ENCODE data around the gene TMX4. TPM values are rescaled to one million over a fixed set of nuclear protein-coding genes. Genes with fewer than 3 reads are reported as not detected.

Gene TMX4
- total RNA-seq, 2 donors from 2014 or later, result 17.9 to 25.4 TPM

DNA sequence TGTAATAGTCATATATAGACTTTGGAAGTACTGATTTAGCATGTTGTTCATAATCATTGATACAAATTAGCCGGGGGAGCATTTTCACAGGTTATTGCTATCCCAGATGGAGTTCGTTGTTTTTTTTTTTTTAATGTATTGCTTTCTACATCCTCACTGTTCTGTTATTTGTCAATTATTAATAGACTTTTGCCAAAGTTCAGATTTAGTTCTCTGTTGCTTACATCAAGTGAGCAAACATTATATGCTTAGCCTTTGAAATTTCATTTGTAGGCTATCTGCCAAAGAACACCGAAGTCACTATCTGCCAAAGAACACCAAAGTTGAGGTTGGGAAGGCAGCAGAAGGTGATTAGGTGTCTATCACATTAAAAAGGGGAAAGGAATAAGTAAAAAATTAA, 79.2 kb downstream of the TMX4 start, which contains the start of gene HAO1:
HAO1 (minus strand) TSS at position 118 of the 400 bp plus-strand sequence; CDS start at position 82, 36 bp downstream.
- no peak within 1 kb of the TSS for H3K4me3 ChIP-seq
- no peaks in the 10 kb centered on the region for H3K36me3 ChIP-seq (replicated peaks in 1 of 2; ENCODE audit: insufficient read depth in 1 of 2, low read depth in 2 of 2)
- H3K27me3 ChIP-seq, result no peaks in the 10 kb centered on the region
- intact Hi-C loops (cut with DNase I), result no loop called here
- TF ChIP-seq, protein P1, sequence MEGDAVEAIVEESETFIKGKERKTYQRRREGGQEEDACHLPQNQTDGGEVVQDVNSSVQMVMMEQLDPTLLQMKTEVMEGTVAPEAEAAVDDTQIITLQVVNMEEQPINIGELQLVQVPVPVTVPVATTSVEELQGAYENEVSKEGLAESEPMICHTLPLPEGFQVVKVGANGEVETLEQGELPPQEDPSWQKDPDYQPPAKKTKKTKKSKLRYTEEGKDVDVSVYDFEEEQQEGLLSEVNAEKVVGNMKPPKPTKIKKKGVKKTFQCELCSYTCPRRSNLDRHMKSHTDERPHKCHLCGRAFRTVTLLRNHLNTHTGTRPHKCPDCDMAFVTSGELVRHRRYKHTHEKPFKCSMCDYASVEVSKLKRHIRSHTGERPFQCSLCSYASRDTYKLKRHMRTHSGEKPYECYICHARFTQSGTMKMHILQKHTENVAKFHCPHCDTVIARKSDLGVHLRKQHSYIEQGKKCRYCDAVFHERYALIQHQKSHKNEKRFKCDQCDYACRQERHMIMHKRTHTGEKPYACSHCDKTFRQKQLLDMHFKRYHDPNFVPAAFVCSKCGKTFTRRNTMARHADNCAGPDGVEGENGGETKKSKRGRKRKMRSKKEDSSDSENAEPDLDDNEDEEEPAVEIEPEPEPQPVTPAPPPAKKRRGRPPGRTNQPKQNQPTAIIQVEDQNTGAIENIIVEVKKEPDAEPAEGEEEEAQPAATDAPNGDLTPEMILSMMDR (IDR thresholded peaks at IDR 0.05), result no peak
- no peak for TF ChIP-seq POLR2A (IDR thresholded peaks at IDR 0.05)
- DNase-seq (peak in 2 of 4 donors; percentile 8 to 25), ATAC-seq (peak; percentile 52)
- peak within 1 kb of the TSS in 1 of 4 donors; percentile 28 for H3K27ac ChIP-seq
- no peaks in the 10 kb centered on the region for H3K9me3 ChIP-seq
- WGBS, 2 donors, result 16 to 23% methylated on average over 3 of the region's 3 CpGs
- peaks cover 15% of the 10 kb centered on the region for H3K4me1 ChIP-seq

DNA sequence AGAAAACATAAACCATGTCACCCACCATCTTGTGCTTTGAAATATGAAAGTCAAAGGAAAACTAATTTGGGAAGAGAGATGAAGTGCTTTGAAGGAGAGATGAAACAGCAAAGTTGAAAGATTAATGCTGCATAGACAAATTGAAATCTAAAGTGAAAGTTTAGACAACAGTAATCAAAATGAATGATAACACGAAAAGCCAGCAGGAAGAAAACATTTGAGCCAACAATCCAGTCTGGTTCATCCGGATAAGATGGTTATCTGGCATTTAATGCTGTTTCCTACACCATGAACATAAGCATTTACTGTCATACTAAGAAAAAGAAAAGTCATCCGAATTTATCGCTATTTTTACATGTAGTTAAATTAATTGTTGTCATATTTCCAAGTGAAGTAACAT, 79.9 kb downstream of the TMX4 start:
- 48 to 61% methylated on average over 4 of the region's 4 CpGs for WGBS, 2 donors
- Histone ChIP-seq H3K4me3 (no peak overlapping the region), H3K9me3 (no peaks in the 10 kb centered on the region), H3K4me1 (peaks cover 15% of the 10 kb centered on the region), H3K27me3 (no peaks in the 10 kb centered on the region), H3K36me3 (replicated peaks in 1 of 2; ENCODE audit: insufficient read depth in 1 of 2, low read depth in 2 of 2) (no peaks in the 10 kb centered on the region), H3K27ac (no peak overlapping the region)
- intact Hi-C loops (cut with DNase I), result no loop called here
- ATAC-seq (no peak), DNase-seq (no peak)
- TF ChIP-seq, protein P1 (IDR thresholded peaks at IDR 0.05), result no peak
- no peak for TF ChIP-seq POLR2A (IDR thresholded peaks at IDR 0.05)

DNA sequence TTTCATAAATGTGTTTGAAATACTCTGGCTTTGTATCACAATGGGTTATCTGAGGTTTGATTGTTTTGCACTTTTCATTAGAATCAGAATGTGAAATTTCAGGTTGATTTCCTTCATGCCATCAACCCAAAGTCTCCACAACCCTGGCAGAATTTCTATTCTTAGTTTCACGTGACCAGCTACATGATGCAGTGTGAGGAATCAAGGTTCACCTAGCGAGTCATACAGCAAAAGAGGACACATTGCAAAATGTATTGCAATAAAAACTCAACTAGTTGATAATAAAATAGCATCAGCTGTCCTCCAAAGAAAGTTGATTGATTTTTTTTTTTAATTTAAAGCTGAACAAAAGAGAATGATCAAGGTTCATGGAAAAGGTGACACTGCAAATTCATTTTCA, 81.5 kb downstream of the TMX4 start:
- H3K4me1 ChIP-seq, result peaks cover 15% of the 10 kb centered on the region
- H3K27me3 ChIP-seq, result no peaks in the 10 kb centered on the region
- no peak for TF ChIP-seq POLR2A (IDR thresholded peaks at IDR 0.05)
- intact Hi-C loops (cut with DNase I), result no loop called here
- H3K9me3 ChIP-seq, result no peaks in the 10 kb centered on the region
- ATAC-seq, result no peak
- no peak overlapping the region for H3K27ac ChIP-seq
- DNase-seq, result no peak
- H3K4me3 ChIP-seq, result no peak overlapping the region
- 84 to 92% methylated on average over 2 of the region's 2 CpGs for WGBS, 2 donors
- H3K36me3 ChIP-seq (replicated peaks in 1 of 2; ENCODE audit: insufficient read depth in 1 of 2, low read depth in 2 of 2), result no peaks in the 10 kb centered on the region

DNA sequence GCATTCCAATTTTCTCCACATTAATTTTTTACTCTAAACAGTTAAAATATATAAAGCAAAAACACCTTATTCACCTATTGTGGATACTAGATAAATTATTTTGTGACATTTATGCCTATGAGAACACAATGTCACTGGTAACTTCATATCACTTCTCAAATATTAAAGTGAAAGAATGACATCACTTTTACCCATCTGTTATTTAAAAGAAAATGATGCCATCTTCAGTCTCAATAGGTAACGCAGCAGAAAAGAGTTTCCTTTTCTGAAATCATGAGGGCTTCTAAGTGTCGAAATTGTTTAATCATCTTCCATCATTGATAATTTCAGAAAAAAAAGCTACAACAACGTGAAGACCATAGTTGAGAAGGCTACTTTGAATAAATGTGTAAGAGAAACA, 82.2 kb downstream of the TMX4 start:
- H3K36me3 ChIP-seq (replicated peaks in 1 of 2; ENCODE audit: insufficient read depth in 1 of 2, low read depth in 2 of 2), result no peaks in the 10 kb centered on the region
- ATAC-seq, result no peak

DNA sequence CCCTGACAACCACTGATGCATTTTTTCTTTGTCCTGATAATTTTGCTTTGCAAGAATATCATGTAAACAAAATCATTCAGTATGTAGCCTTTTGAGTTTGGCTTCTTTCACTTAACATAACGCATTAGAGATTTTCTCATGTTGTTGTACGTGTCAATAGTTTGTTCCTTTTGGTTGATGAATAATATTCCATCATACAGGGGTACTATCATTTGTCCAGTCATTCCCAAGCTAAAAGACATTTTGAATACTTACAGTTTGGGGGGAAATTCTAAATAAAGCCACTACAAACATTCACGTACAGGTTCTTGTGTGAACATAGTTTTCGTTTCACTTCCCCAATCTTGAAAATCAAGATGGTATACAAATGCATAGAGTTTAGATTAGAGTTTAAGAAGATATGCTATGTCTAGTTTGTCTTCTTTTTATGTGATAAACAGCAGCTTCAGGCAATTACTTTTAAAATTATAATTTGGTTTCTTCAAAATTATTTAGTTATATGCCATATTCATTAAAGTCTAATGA, 84.5 kb downstream of the TMX4 start:
- H3K9me3 ChIP-seq, result no peaks in the 10 kb centered on the region
- WGBS, 2 donors, result 69 to 76% methylated on average over 4 of the region's 4 CpGs
- no peaks in the 10 kb centered on the region for H3K27me3 ChIP-seq
- H3K27ac ChIP-seq, result no peak overlapping the region
- DNase-seq (no peak), ATAC-seq (no peak)
- peaks cover 8% of the 10 kb centered on the region for H3K4me1 ChIP-seq
- no peaks in the 10 kb centered on the region for H3K36me3 ChIP-seq (replicated peaks in 1 of 2; ENCODE audit: insufficient read depth in 1 of 2, low read depth in 2 of 2)
- TF ChIP-seq, protein P1 (IDR thresholded peaks at IDR 0.05), result no peak
- no peak for TF ChIP-seq POLR2A (IDR thresholded peaks at IDR 0.05)
- no peak overlapping the region for H3K4me3 ChIP-seq
- intact Hi-C loops (cut with DNase I), result no loop called here

More for the DNA sequence above, 82.2 kb downstream of the TMX4 start:
- H3K27ac ChIP-seq, result no peak overlapping the region
- TF ChIP-seq, protein P1 (IDR thresholded peaks at IDR 0.05), result no peak
- no peak for TF ChIP-seq POLR2A (IDR thresholded peaks at IDR 0.05)
- H3K27me3 ChIP-seq, result no peaks in the 10 kb centered on the region
- H3K4me1 ChIP-seq, result peaks cover 15% of the 10 kb centered on the region
- DNase-seq, result no peak
- H3K9me3 ChIP-seq, result no peaks in the 10 kb centered on the region
- H3K4me3 ChIP-seq, result no peak overlapping the region
- intact Hi-C loops (cut with DNase I), result no loop called here
- WGBS, 2 donors, result 71 to 82% methylated on average over 3 of the region's 3 CpGs

Measured in body of pancreas (tissue), 4 donors.